PC-9 (cell line): ENCODE measurements around the gene MAPKAP1.

Experiments used
- CTCF ChIP-seq: fragments of 200-600 bp; sonication (generic); conservative IDR thresholded peaks from 2 replicates; pipeline ENCODE4 v1.6.1; 2017; ENCODE audit warnings: mixed run types, antibody characterized with exemption, mild to moderate bottlenecking, moderate library complexity
- EZH2 ChIP-seq: fragments of 200-600 bp; sonication (generic); IDR thresholded peaks from 2 replicates; pipeline ENCODE4 v1.8.0; 2017; ENCODE audit warnings: antibody characterized with exemption, low read depth

- TF ChIP-seq EZH2 (no peak), CTCF (no peak)
These were observed 213.6 kb downstream of the MAPKAP1 start for GRCh38 chr9:125493384-125493783.
